GM18861 (cell line): Measurements from ENCODE around the gene ADGRA1.

Experiments used
- ATAC-seq: cut with Tn5 transposase; IDR thresholded peaks from one replicate; pipeline ENCODE4 v1.9.1; 2021; ENCODE audit not compliant: unreplicated experiment

Gene ADGRA1

DNA sequence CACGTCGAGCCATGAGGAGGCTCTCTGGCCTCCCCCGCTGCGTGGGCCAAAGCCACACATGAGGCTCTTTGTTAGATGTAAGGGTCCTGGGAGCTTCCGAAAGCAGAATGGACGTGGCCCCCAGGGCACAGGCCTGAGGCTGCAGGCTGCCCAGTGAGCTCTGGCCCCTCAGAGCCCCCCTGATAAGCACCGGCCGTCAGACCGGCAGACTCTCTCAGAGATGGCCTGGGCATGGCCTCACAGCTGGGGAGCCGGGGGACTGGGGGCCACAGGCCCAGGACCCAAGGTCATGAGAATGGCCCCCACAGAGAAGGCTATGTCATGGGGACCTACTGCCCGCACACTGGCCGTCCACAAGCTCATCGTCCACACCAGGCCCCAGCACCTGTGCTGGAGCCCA, 31.7 kb upstream of the ADGRA1 start:
- ATAC-seq: no peak

GRCh38 chr10:133056651-133057178, 31.0 kb upstream of the ADGRA1 start:
- no peak for ATAC-seq

DNA sequence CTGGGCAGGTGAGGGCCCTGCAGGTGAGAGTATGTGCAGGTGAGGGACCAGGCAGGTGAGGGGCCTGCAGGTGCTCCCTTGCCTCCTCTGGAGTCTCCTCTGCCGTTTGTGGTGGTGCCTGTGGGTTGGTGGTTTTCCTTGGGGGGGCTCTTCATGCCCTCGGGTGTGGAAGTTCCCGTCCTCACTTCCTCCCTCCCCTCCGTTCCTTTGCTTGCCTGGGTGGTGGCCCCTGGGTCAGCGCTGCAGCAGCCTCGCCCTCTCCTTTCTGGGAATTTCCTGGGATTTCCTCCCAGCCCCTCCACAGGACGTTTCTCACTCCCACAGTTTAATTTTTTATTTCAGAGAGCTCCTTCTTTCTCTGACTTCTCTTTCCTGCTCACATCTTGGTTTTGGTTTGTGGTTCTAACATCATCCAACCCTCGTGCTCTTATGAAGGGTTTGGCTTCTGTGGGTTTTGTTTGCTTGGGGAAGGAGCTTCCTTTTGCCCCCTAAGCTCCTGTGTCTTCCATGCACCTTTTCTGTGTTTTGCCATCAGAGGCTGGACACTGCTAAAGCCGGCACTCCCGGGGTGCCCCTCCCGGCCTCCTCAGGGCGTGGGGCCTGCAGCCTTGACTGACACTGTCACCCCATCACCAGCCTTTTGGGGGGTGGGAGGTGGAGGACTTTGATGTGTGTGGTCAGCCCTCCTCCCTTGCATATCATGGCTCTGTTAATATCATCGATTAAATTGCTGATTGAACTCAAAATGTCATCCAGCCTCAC, 29.2 kb upstream of the ADGRA1 start:
- no peak for ATAC-seq

GRCh38 chr10:133059093-133059470, 28.6 kb upstream of the ADGRA1 start:
- no peak for ATAC-seq

DNA sequence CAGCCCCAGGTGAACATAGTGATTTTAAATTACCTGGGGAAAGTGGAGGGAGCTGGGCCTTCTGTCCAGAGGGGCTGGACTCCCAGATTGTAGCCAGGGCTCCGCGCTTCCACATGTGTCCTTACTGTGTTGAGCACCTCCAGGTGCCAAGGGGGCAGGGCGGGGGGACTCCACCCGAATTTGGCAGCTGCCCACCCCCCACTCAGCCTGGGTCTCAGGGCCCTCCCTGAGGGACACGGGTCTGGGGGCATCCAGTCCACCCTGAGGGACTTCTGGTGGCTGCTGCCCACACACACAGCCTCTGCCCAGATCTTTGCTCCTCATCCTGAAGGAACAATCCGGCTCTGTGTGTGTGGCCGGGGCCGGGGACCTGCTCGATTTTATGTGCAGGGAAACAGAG, 28.2 kb upstream of the ADGRA1 start:
- no peak for ATAC-seq

- no peak for ATAC-seq
Observed at GRCh38 chr10:133060022-133060421, 27.7 kb upstream of the ADGRA1 start.

DNA sequence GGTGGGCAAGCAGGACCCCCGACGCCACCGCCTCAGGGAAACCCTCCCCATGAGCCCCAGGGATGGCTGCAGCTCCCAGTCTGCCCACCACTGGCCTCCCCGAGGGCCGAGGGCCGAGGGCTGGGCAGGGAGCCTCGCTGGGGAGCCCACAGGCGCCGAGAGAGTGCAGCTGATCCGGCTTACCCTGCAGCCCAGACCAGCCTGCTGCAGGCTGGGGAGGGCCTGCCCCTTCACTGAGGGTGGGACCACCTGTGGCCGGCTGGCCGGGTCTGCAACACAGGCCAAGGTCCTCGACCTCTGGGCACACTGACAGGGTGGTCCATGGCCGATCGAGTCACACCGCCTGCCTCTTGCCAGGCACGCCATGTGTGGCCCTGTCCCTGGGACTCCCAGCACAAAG, 27.3 kb upstream of the ADGRA1 start:
- no peak for ATAC-seq

GRCh38 chr10:133060881-133061280, 26.8 kb upstream of the ADGRA1 start:
- ATAC-seq: no peak

DNA sequence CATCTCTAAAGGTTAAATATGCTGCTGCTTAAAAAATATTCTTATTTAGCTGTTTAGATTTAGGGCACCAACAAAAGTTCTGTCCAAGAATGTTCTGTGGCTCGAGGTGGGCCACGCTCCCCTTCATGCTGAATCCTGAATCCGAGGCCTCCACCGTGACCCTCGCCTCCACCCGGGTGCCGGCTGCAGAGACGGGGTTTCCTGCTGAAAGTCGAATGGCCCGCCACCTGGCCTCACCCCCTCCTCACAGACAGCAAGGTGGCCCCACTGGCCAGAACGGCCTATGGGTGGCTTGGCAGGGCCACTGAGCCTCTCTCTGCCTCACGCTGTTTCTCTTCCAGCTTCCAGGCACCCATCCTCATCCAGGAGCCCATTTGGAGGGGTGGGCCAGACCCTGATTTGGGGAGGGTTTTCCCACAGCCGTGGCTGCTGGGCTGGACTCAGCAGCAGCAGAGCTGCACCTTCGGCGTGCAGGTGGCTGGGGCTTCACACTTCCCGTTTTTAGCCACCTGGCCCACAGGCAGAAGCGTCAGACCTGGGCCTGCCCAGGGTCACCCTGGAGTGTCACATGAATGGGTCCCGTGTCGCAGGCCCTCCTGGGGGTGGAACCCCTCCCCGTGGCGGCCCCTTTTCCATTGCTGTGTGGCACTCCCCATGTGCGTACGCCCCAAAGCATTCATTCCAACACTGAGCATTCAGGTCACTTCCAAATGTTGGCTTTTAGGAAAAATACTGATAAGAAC, 26.3 kb upstream of the ADGRA1 start:
- no peak for ATAC-seq

DNA sequence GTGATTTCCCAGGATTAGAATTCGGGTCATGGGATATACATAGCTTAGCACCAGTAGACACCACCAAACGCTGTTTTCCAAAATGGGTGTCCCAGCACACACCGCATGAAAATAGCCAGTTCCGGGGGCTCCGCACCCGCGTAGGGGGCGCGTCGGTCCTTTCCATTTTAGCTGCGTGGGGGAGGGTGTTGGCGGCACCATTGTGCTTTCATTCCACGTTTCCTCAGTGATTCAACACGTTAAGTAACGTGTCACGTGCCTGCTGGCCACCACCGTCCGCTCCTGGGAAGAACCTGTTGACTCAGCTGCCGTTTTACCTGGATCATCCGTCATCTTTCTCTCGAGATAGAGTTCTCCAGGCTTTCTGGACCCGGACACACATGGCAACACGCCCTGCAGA, 25.6 kb upstream of the ADGRA1 start:
- no peak for ATAC-seq

DNA sequence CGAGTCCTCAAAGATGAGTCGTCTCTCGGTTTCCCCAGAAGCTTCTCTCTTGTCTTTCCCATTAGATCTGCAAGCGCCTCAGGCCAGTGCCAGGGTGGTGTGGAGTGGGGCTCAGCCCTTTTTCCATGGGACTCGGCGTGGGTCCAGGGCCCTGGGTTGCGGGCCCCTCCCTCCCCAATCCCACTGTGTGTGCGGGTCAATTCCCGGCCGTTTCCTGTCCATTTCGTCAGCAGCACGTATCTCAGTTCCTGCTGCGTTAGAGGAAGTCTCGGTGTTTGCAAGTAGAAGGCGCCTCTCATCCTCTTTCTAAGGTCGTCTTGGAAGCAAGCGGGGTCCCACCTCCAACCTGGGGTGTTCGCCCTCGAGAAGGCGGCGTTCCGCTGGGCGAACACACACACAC, 25.1 kb upstream of the ADGRA1 start:
- no peak for ATAC-seq

- no peak for ATAC-seq
Observed at GRCh38 chr10:133067149-133068105, 20.3 kb upstream of the ADGRA1 start.

DNA sequence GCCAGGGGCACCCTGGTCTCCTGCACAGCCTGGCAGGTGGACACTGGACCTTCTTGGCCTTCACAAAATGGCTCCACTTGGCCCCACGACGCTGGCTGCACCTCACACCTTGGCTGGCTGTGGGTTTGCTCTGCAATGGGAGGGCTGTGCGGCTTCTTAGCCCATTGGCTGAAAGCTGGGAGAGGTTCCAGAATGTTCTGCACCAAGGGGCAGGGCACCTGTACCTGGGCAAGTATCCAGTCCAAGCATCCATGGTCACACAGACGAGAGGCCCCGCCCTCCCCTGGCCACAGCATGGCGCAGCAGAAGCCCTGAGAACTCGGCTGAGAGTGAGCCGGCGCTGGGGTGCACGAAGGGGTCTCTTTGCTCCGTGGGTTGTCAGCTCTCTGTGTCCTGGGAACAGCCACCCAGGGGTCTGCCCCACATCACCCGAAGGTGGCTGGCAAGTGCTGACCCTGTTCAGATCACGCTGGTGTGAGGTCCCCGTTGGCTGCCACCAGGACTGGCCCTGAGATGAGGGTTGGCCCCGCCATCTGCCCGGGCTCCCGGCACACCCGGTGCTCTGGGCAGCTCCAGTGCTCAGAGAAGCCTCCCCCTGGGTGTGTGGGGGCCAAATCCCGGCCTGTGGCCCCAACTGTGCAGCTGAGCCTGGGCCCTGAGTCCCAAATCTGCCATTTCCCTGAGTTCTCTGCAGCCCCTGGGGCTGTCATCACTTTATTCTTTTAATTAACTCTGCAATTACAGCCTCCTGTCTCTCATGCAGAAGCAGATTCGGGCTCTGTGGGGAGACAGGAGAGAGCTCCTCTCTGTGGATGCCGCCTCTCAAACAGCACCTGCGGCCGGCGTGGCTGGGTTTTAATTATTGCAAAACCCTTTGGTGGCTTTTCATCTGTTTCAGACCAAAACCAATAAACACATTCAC, 19.4 kb upstream of the ADGRA1 start:
- no peak for ATAC-seq

DNA sequence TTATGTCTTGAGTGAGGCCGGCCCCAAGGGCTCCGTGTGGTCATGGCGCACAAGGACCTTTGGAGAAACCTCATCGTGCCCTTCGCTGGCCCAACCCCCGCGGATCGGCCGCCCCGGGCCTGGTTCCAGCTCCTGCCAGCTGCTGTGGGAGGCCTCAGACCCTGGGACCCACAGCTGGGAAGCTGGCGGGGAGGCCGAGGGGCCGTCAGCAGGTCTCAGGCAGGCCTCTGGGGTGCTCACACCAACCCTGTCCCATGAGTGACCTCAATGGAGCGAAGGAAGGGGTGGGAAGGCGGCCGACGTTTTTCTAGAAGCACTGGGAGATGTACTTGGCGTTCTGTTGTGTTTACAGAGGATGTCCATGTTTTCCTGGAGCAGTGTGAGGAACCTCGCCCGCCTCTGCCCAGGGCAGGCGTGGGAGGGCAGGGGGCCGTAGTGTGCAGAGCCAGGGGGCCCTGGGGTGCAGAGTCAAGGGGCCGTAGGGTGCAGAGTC, 18.6 kb upstream of the ADGRA1 start:
- no peak for ATAC-seq

- ATAC-seq: no peak
Observed at GRCh38 chr10:133070405-133070804, 17.3 kb upstream of the ADGRA1 start.

GRCh38 chr10:133070810-133071209, 16.9 kb upstream of the ADGRA1 start:
- no peak for ATAC-seq

- no peak for ATAC-seq
Observed at GRCh38 chr10:133071733-133072132, 16.0 kb upstream of the ADGRA1 start.

DNA sequence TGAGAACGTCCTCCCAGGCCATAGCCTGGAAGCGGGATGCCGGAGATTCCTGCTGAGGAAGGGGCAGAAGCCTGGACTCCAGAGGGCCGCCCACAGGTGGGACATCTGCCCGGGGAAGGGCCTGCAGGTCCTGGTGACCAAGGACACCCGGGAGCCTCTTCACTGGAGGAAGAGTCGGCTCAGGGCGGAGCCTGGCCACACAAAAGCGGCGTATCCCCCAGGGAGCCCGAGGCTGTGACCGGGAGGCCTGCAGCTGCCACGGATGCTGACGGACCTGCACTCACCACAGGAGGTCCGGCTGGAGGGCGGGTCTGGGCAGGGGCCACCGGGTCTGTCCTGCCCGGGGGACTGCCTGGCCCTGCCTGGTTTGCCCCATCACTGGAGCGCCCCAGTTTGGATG, 15.5 kb upstream of the ADGRA1 start:
- ATAC-seq: no peak

- no peak for ATAC-seq
Observed at GRCh38 chr10:133072720-133073390, 14.9 kb upstream of the ADGRA1 start.
